ENCODE results near the gene PDPK1.

Gene PDPK1

GRCh38 chr16:2507052-2507659, 30.7 kb upstream of the PDPK1 start:
- no peak for DNase-seq

DNA sequence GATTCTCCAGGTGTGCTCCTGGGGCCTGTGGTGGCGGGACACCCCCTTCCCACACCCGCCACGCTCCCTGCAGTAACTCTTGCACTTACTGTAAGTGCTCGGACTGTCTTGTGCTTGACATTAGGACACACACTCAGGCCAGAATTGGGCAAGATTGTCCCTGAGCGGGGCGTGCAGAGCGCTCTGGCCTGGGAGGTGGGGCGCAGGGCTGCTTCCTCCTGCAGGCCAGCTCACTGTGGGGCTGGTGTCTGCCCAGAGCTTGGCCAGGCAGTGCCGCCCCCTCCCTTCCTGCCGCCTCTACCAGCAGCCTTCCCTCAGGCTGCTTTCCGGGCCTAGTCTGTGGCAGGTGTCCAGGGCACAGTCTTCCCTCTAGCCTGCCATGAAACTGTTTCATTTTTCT, 30.2 kb upstream of the PDPK1 start:
- no peak for DNase-seq

DNA sequence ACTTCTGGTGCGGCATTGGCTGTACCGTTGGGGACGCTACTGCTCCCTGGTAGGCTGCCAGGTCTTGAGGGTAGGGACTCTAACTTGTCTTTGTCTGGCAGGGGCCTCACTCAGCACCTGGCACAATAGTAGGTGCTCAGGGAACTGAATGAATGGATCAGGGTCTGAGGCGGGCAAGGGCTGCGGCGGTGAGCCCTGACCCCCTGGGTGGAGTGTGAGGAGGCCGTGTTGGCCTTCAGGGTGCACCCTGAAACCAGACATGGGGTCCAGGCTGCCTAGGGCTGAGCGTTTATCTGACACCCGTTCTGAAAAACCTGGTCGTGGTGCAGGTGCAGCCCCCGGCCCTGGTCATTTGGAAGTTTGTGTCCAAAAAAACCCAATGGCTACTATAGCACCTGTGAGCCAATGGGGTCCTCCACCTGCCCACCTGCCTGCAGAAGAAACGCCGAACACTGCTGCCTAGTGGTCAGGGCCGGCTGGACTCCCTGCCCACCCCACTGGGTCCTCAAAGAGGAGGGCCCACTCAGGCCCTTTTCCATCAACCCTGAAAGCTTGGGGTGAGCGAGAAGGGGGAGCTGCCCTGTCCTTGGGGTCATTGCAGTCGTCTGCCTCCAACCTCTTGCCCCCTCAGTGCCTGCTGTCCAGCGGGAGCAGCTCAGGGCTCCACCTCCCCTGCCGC, 29.0 kb upstream of the PDPK1 start:
- DNase-seq = no peak

DNA sequence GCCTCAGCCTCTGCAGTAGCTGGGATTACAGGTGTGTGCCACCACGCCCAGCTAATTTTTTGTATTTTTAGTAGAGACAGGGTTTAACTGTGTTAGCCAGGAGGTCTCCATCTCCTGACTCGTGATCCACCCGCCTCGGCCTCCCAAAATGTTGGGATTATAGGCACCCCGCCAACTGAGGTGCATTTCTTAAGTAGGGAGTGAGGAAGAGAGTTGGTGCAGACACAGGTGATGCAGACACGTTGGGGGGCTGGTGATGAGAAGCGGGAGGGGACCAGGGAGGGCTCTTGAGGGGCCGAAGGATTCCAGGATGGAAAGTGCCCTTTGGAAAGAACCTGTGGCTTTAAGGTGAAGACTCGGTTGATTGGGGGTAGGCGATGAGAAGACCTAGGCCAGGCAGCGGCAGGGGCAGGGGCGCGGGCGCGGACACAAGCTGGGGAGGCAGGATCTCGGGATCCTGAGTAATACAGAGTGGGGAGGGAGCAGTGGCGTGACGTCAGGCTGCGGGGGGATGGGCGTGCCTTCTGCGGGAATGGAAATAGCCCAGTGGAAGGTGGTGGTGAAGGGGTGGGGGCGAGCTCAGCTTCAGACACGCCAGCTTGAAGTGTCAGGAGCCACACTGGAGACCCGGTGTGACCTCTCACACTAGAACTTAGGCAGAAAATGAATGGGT, 26.6 kb upstream of the PDPK1 start:
- DNase-seq = no peak

- DNase-seq = no peak
Observed at GRCh38 chr16:2511996-2512734, 25.7 kb upstream of the PDPK1 start.

- DNase-seq = peak in 1 of 5 experiments; percentile 37
Observed at GRCh38 chr16:2512735-2513404, 25.0 kb upstream of the PDPK1 start.

DNA sequence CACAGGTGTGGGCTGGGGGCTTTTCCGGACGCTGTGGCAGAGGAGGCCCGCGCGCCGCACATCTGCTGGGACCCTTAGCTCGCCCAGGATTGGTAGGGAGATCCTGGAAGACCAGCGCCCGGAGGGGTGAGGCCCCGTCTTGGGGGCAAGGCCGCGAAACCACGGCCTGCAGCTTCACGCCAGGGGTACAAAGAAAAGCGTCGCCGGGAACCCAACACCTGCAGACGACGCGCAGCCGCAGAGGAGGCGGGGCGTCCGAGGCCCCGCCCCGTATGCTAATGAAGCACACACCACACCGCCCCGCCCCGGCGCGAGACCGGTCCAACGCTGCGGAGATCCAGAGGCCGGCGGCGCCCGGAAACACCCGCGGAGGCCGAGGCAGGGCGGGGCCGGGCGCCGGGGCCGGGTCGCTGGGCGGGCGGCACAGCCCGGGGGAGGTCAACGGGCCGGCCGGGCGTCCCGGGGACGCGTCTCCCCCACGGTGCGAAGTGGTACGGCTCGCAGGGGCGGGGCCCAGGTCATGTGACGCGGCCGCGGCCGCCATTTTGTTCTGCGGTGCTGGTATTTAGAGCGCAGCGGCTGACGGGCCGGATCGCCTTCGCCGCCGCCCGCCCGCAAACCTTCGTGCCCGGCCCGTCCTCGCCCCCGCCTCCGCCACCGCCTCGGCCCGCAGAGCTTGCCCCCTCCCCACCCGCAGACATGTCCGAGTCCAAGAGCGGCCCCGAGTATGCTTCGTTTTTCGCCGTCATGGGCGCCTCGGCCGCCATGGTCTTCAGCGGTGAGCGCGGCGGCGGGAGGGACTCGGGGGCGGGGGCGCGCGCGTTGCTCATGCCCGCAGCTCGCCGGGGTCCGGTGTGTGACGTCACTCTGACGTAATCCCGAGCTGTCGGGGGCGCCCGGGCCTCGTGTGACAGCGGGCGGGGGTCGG, 24.2 kb upstream of the PDPK1 start, which contains the start of gene ATP6V0C:
TSS of gene ATP6V0C (plus strand) at position 548 of the 928 bp plus-strand sequence. CDS start at position 700, 152 bp downstream.
- DNase-seq = peak; percentile 79 to 93 (median 86)

DNA sequence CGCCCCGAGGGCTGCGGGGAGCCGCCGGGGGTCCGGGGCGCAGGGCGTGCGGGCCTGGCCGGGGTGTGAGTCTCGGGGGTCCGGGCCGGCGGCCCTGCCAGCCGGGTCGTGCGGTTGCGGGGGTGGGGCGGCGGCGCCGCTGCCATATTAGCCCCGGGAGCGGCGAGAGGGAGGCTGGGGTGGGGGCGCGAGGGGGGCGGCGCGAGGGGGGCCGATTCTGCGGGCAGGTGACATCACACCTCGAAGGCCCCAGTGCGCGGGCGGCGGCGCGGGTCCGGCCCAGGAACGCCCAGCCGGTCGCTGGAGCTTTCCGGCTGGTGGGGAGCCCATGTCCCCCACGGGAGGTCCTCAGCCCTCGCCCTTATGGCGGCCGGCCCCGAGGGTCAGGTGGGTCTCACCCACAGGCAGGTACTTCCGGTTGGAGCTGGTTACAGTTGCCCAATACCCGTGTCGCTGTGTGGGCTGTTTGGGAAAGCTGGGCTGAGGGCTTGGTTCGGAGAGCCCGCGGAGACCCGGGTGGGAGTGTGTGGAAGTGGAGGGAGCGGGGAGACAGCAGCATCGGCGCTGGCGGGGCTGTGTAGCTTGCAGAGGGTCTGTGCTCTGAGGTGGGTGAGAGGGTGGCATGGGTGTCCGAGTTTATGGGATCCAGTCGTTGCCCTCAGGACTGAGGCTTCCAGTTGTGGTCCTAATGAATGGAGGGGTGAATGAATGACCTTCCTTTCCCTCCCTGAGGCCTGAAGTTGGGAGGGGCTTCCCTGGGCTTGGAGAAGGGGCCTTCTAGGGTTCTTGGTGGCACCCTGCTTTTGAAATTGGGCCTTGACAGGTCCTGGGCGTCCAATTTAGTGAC, 23.3 kb upstream of the PDPK1 start:
- DNase-seq = peak in 3 of 5 experiments; percentile 39 to 56 (median 55)

DNA sequence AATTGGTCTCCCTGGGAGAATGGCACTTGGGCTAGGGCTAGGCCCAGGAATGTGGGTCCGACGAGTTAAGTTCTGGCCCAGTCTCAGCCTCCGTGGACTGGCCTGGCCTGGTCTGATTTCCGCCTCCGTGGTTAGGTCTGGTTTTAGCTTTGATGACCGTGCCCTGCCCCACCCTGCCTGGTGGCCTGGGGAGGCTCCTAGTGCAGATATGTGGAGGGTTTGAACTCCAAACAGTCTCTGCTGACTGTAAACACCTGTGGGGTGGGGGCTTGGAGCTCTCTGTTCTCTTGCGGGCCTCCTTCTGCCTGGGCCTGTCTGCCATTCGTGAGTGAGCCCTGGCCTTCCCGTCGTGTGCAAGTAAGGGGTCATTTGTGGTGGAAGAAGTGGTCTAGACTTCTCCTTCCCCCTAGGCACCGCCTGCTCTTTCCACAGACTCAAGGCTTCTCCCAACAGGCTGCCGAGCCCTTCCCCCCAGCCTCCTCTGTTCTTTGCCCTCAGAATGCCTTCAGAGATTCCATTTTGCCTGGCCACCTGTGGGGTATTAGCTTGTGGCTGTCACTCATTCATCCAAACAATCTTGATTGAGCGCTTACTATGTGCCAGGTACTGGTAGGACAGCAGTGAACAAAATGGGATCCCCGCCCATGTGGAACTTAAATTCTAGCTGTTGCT, 22.5 kb upstream of the PDPK1 start:
- no peak for DNase-seq

GRCh38 chr16:2516391-2517240, 21.2 kb upstream of the PDPK1 start:
- no peak for DNase-seq

- no peak for DNase-seq
Observed at GRCh38 chr16:2517954-2518605, 19.7 kb upstream of the PDPK1 start.

GRCh38 chr16:2518823-2519710, 18.8 kb upstream of the PDPK1 start:
- DNase-seq = no peak

GRCh38 chr16:2519711-2520080, 18.1 kb upstream of the PDPK1 start:
- DNase-seq = no peak

- DNase-seq = peak; percentile 73 to 95 (median 87)
Observed at GRCh38 chr16:2520097-2520783, 17.6 kb upstream of the PDPK1 start, which contains the start of gene AMDHD2. AMDHD2 (plus strand) TSS chr16:2520371; CDS start chr16:2520459, 88 bp downstream.

DNA sequence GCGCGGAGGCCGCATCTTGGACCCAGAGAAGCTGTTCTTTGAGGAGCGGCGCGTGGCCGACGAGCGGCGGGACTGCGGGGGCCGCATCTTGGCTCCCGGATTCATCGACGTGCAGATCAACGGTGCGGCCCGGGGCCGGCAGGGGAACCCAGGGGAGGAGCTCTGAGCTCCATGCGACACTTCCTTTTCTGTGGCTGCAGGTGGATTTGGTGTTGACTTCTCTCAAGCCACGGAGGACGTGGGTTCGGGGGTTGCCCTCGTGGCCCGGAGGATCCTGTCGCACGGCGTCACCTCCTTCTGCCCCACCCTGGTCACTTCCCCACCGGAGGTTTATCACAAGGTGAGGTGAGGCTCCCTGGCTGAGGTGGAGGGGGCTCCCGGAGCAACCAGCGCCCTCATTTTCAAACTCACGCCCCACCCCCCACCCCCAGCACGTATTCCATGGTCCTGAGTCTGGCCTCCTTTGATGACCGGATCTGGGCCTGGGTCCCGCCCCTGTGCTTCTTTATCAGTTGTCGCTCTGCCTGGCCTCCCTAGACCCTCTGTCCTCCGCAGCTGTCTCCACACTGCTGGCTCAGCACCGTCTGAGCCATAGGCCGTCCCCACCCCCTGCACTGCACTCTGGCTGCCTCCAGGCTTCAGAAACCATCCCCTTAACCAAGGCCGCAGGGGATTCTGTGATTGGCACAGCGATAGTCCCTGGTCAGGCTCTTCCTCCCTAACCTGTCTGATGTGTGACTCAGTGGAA, 16.9 kb upstream of the PDPK1 start:
- DNase-seq = peak; percentile 18 to 87 (median 72)

GRCh38 chr16:2523801-2524231, 14.0 kb upstream of the PDPK1 start:
- DNase-seq = no peak
